ENCODE measurements around the gene CCDC157. TPM values are rescaled to one million over a fixed set of nuclear protein-coding genes. Genes with fewer than 3 reads are reported as not detected.

CCDC157 gene
- total and polyA plus RNA-seq, 10 of the 15 experiments (the other 5 are each of a cell fraction or from before 2014, with no cell fraction given): 0.10 to 2.8 (median 1.2) TPM

DNA sequence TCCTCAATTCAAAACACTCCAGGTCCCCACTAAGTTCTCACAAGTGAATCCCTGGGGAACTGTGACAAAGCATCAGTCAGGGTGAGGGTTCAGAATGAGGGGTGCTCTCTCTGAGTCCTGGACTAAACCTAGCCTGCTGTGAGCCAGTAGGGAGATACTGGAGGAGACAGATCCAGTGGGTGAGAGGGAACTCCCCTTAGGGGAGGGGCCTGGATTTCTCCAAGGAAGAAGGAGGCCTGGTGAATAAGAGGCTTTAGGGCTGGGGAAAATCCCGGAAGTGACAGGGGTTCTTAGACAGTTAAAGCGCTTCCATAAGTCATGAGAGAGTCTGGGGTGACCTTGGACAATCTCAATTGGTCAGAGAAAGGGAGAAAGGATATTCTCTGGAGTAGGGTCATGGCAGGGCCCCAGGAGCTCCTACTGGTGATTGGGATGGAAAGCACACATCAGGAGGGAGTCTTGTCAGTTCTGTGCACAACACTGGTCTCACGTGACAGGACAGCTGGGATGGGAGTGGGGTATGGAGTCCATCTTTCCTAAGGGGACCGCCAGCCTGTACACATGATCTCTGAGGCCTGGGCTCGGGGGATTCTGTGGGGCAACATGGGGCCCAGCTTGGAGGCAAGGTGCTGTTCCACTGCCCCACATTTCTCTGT is 31.6 kb upstream of the CCDC157 start:
- Histone ChIP-seq H3K79me2 (ENCODE audit: control insufficient read depth, insufficient read depth, low read length) (peaks cover 42% of the 10 kb centered on the region), H4K20me1 (ENCODE audit: control insufficient read depth, insufficient read depth) (no peaks in the 10 kb centered on the region), H3K36me3 (ENCODE audit: control insufficient read depth in 2 of 2, insufficient read depth in 2 of 2, low read length in 1 of 2) (no peaks in the 10 kb centered on the region), H3K27ac (ENCODE audit: control insufficient read depth, insufficient read depth) (peak overlapping the region; percentile 69), H3K9ac (ENCODE audit: control insufficient read depth, insufficient read depth, low read length) (peak overlapping the region; percentile 63), H3K4me3 (peak overlapping the region; percentile 93), H3K4me1 (ENCODE audit: control insufficient read depth, insufficient read depth, low read length) (peaks cover 16% of the 10 kb centered on the region), H3K27me3 (replicated peaks in 1 of 2; ENCODE audit: control insufficient read depth in 2 of 2, insufficient read depth in 2 of 2, low read length in 1 of 2) (no peaks in the 10 kb centered on the region), H3K9me3 (replicated peaks; ENCODE audit: control insufficient read depth, insufficient read depth, low read length) (no peaks in the 10 kb centered on the region), H2AFZ (ENCODE audit: control insufficient read depth, low read depth, low read length) (no peak overlapping the region), H3K4me2 (ENCODE audit: control insufficient read depth, insufficient read depth) (peak overlapping the region; percentile 96)
- BruUV-seq (replicated peaks): no TSS peak
- no peak for DNase-seq (ENCODE audit: low read depth, low spot score)
- SMC1A ChIA-PET (ENCODE audit: uncharacterized antibody, unreplicated experiment): interaction anchor here (1.0 to 9.5 kb wide), 7 partner anchors 11 to 237 kb away, joined by 3 to 100 read pairs (median 5); partner anchors contain the start of genes CASTOR1, CCDC157 and SF3A1
- WGBS (ENCODE audit: insufficient coverage, insufficient replicate concordance, low lambda C conversion rate, missing lambda C conversion rate): 93% methylated on average over 5 of the region's 5 CpGs
- CTCF ChIA-PET: interaction anchor here (0.9 to 11.2 kb wide), 10 partner anchors 9 to 217 kb away, joined by 3 to 125 read pairs (median 4); partner anchors contain the start of genes CASTOR1 and MTFP1
- RAD21 ChIA-PET (ENCODE audit: unreplicated experiment): interaction anchor here (0.8 to 7.7 kb wide), 4 partner anchors 10 to 35 kb away, joined by 3 to 118 read pairs (median 22); partner anchors contain the start of gene CASTOR1
- FAIRE-seq: no peak
- no peak for ATAC-seq
- in situ Hi-C loops (cut with MboI): no loop called here
- intact Hi-C loops (cut with micrococcal nuclease; ENCODE audit: unreplicated experiment): loop anchor here (2.0 kb wide), 1 partner anchor 14 kb away; no protein-coding TSS in a partner anchor
- POLR2A ChIA-PET: interaction anchor here (0.5 to 8.7 kb wide), 8 partner anchors 16 to 129 kb away, joined by 3 to 198 read pairs (median 14); partner anchors contain the start of genes CASTOR1, CCDC157 and SF3A1
- TF ChIP-seq MEF2B (IDR thresholded peaks at IDR 0.05; ENCODE audit: partially characterized antibody, poor library complexity, severe bottlenecking) (peak; percentile 74), NR2F1 (conservative IDR thresholded peaks at IDR 0.05) (no peak), BHLHE40 (IDR thresholded peaks at IDR 0.05; ENCODE audit: borderline replicate concordance in 1 of 2, low read depth in 2 of 2, low read length in 1 of 2) (peak in 1 of 2 experiments; percentile 40; a peak in 1 of 4 replicates)
